Colonic mucosa (tissue), 4 donors: ENCODE results near the gene ITGBL1. TPM values are rescaled to one million over a fixed set of nuclear protein-coding genes. Genes with fewer than 3 reads are reported as not detected.

Experiments used
- DNase-seq: peaks from one replicate; pipeline ENCODE4 v3.0.0-alpha.2; 2020
- H3K27ac ChIP-seq: fragments of 200-600 bp; one replicate; pipeline ENCODE4 v1.8.0; 2021
- H3K27me3 ChIP-seq: fragments of 200-600 bp; one replicate; pipeline ENCODE4 v1.8.0; 2021
- H3K36me3 ChIP-seq: fragments of 200-600 bp; one replicate; pipeline ENCODE4 v1.8.0; 2021
- H3K4me1 ChIP-seq: fragments of 200-600 bp; one replicate; pipeline ENCODE4 v1.8.0; 2021; ENCODE audit warnings: mild to moderate bottlenecking
- H3K4me3 ChIP-seq: fragments of 200-600 bp; one replicate; pipeline ENCODE4 v1.8.0; 2021
- H3K9ac ChIP-seq, 2 donors: one replicate each; pipeline ENCODE4 v1.7.0; 2013; ENCODE audit warnings: control low read depth in 2 of 2, low read depth in 2 of 2, low read length in 2 of 2
- H3K9me3 ChIP-seq: fragments of 200-600 bp; one replicate; pipeline ENCODE4 v1.8.0; 2021
- CTCF ChIP-seq: fragments of 200-600 bp; IDR thresholded peaks from one replicate; pipeline ENCODE4 v1.8.0; 2022; ENCODE audit warnings: antibody characterized with exemption, mild to moderate bottlenecking
- intact Hi-C: fragments of 100-400 bp; cut with DNase I; formaldehyde crosslinking; loops from one replicate; pipeline ENCODE4 v1.14.1; 2022
- total RNA-seq, 2 donors: library from RNA; stranded (reverse); fragmentation: NEBNext Ultra II Directional in 1 of 2; extraction: Animal tissue kit (Norgen Biotek cat#: 25700) in 1 of 2; gene quantifications; one replicate each; pipeline ENCODE4 v1.2.1, GENCODE V29; 2021
- donor health status: healthy.
- donor health status: DM: no; HTN: no; CAD: no.
- donor health status: DM: no; HTN: no; CAD: no.

Gene ITGBL1
- total RNA-seq, 2 donors from 2014 or later: 0.25 to 0.72 TPM

GRCh38 chr13:101763191-101763590 lies 310.7 kb downstream of the ITGBL1 start:
- Histone ChIP-seq H3K4me3 (no peak overlapping the region), H3K9me3 (no peaks in the 10 kb centered on the region), H3K36me3 (no peaks in the 10 kb centered on the region), H3K9ac (no peak overlapping the region), H3K4me1 (no peaks in the 10 kb centered on the region), H3K27me3 (no peaks in the 10 kb centered on the region), H3K27ac (no peak overlapping the region)
- intact Hi-C loops: no loop called here
- no peak for TF ChIP-seq CTCF
- DNase-seq: no peak

Other genes with a start within 250 kb of the ITGBL1 start
- gene NALCN, start 36.2 kb upstream of the ITGBL1 start, total RNA-seq: under 1 TPM; 0.22 to 0.27 TPM